K562 (cell line): ENCODE results near the gene RRAD. TPM values are rescaled to one million over a fixed set of nuclear protein-coding genes. Genes with fewer than 3 reads are reported as not detected.
"Not testable (repeated sequence)": the region's sequence is repeated elsewhere in the genome, so short reads cannot be mapped to it uniquely, and the experiment has no call there.

Experiments
- ATAC-seq: fragments of 200-7000 bp; cut with Tn5 transposase; 3 replicates; pipeline ENCODE4 v1.9.1; 2020; ENCODE audit warnings: moderate library complexity
- BruUV-seq: library from RNA; stranded (reverse); fragments of 400-500 nt; replicated peaks from 2 replicates; lab custom pipeline; 2021; lab: Mats Ljungman, UMichigan
- CTCF ChIA-PET: fragments of 300-600 bp; formaldehyde crosslinking; extraction: SDS; loops from one replicate; lab custom pipeline; 2021; ENCODE audit warnings: low intra/inter-chr PET ratio; lab: Yijun Ruan, JAX
- POLR2A ChIA-PET: fragments of 300-600, 350-650 bp; sonication (Branson Sonifier 250); formaldehyde crosslinking; extraction: SDS; loops from one replicate; lab custom pipeline; 2021; ENCODE audit warnings: antibody characterized with exemption, inconsistent platforms; lab: Yijun Ruan, JAX
- DNase-seq, 4 experiments: peaks; one replicate each; pipeline versions ENCODE4 v3.0.0 to v3.0.0-alpha.2; 2011 to 2018; ENCODE audit warnings: low spot score in 3 of 4, mixed read lengths in 3 of 4; ENCODE audit errors: extremely low read depth in 1 of 4
- FAIRE-seq: peaks from 2 replicates; lab custom pipeline; 2011; peaks lifted over from hg19 to GRCh38; lab: Jason Lieb, UNC
- H2AFZ ChIP-seq: 2 replicates; pipeline ENCODE4 v1.6.0; 2011; ENCODE audit warnings: low read depth, low read length, control low read depth, inconsistent platforms
- H3K27ac ChIP-seq: fragments of 200-600 bp; 3 replicates; pipeline ENCODE4 v1.8.0; 2011; ENCODE audit warnings: low read depth, mild to moderate bottlenecking, control low read depth, inconsistent platforms, low read length, moderate library complexity, mixed read lengths; ENCODE audit errors: extremely low read depth
- H3K27me3 ChIP-seq, 2 experiments: fragments of 300-600 bp in 1 of 2; 2 replicates in 1 of 2; 3 replicates in 1 of 2; pipeline versions ENCODE4 v1.6.0 to v1.8.0; 2011; ENCODE audit warnings: inconsistent platforms in 2 of 2, low read length in 2 of 2, mild to moderate bottlenecking in 1 of 2, mixed read lengths in 1 of 2, moderate library complexity in 1 of 2; ENCODE audit not compliant: control insufficient read depth in 2 of 2, insufficient read depth in 2 of 2
- H3K36me3 ChIP-seq: fragments of 300-600 bp; 3 replicates; pipeline ENCODE4 v1.8.0; 2011; ENCODE audit warnings: mild to moderate bottlenecking, low read length, inconsistent platforms; ENCODE audit not compliant: control insufficient read depth, insufficient read depth
- H3K4me1 ChIP-seq, 2 experiments: fragments of 200-600 bp in 1 of 2; replicated peaks in 1 of 2; 2 replicates in 1 of 2; 3 replicates in 1 of 2; pipeline versions ENCODE4 v1.5.1 to v1.8.0; 2011; ENCODE audit warnings: inconsistent platforms in 2 of 2, low read length in 2 of 2, mild to moderate bottlenecking in 1 of 2, mixed read lengths in 1 of 2, moderate library complexity in 1 of 2; ENCODE audit not compliant: control insufficient read depth in 2 of 2, insufficient read depth in 2 of 2
- H3K4me2 ChIP-seq: 2 replicates; pipeline ENCODE4 v1.6.1; 2011; ENCODE audit warnings: low read length, control low read depth, inconsistent platforms, mixed read lengths; ENCODE audit not compliant: insufficient read depth
- H3K4me3 ChIP-seq: fragments of 200-600 bp; sonication (generic), shearing (Covaris generic); 2 replicates; pipeline ENCODE4 v1.5.1; 2016; ENCODE audit warnings: control low read depth, inconsistent platforms
- H3K79me2 ChIP-seq: fragments of 200-600 bp; 3 replicates; pipeline ENCODE4 v1.8.0; 2011; ENCODE audit warnings: low read length, inconsistent platforms; ENCODE audit not compliant: control insufficient read depth, insufficient read depth
- H3K9ac ChIP-seq, 2 experiments: 2 replicates each; pipeline versions ENCODE4 v1.6.0 to v1.6.1; 2011; ENCODE audit warnings: low read depth in 2 of 2, low read length in 2 of 2, control low read depth in 1 of 2, inconsistent platforms in 1 of 2, mild to moderate bottlenecking in 1 of 2, mixed read lengths in 1 of 2; ENCODE audit not compliant: insufficient read depth in 1 of 2
- H3K9me1 ChIP-seq: one replicate; pipeline ENCODE4 v1.6.0; 2011; ENCODE audit warnings: inconsistent platforms, mild to moderate bottlenecking, low read length, moderate library complexity; ENCODE audit not compliant: control insufficient read depth, insufficient read depth
- H3K9me3 ChIP-seq: replicated peaks from 2 replicates; pipeline ENCODE4 v1.5.1; 2011; ENCODE audit warnings: low read depth, low read length, inconsistent platforms; ENCODE audit not compliant: control insufficient read depth, insufficient read depth
- H4K20me1 ChIP-seq: replicated peaks from 2 replicates; pipeline ENCODE4 v1.6.1; 2011; ENCODE audit warnings: low read length, inconsistent platforms, mixed read lengths; ENCODE audit not compliant: control insufficient read depth, insufficient read depth
- DNMT1 ChIP-seq: fragments of 450-650 bp; IDR thresholded peaks from 2 replicates; pipeline ENCODE4 v1.6.1; 2016; ENCODE audit warnings: antibody characterized with exemption, mild to moderate bottlenecking
- GATAD2A ChIP-seq: fragments of 450-650 bp; IDR thresholded peaks from 2 replicates; pipeline ENCODE4 v1.6.1; 2017
- HNRNPUL1 ChIP-seq: fragments of 200-400 bp; formaldehyde crosslinking; IDR thresholded peaks from 2 replicates; pipeline ENCODE4 v1.6.1; 2017; ENCODE audit warnings: low read length
- POLR2G ChIP-seq: fragments of 200-400 bp; formaldehyde crosslinking; IDR thresholded peaks from 2 replicates; pipeline ENCODE4 v1.6.1; 2017; ENCODE audit warnings: low read depth, mild to moderate bottlenecking, antibody characterized with exemption, low read length, moderate library complexity
- WGBS: fragments of 100-300 bp; shearing (Covaris generic); methylation state at CpG from one replicate; pipeline ENCODE4 v1.1.6; 2016; ENCODE audit warnings: low coverage, mixed read lengths; ENCODE audit not compliant: insufficient coverage; ENCODE audit errors: missing lambda C conversion rate; 5-methylcytosine and 5-hydroxymethylcytosine counted together
- in situ Hi-C: fragments of 300-500 bp; cut with MboI; formaldehyde crosslinking; loops from 4 replicates; pipeline ENCODE4 v1.15.0; 2018; ENCODE audit warnings: inconsistent platforms, mixed read lengths
- intact Hi-C: fragments of 100-400 bp; cut with micrococcal nuclease; formaldehyde crosslinking; loops from 2 replicates; pipeline ENCODE4 v1.14.2; 2022
- polyA plus RNA-seq, 8 experiments: library from polyadenylated mRNA; depleted of rRNA in 4 of 8; stranded (reverse) in 5 of 8; unstranded in 3 of 8; fragments of >200 nt; fragmentation: Nextera tagmentation in 2 of 8; fragmentation: Illumina TruSeq in 1 of 8; extraction: Ambion mirVana in 2 of 8; extraction: Trizol in 1 of 8; gene quantifications; 2 replicates each; pipeline versions ENCODE4 v1.2.1 to v1.2.3, GENCODE V29; 2011 to 2014; ENCODE audit warnings: inconsistent platforms in 1 of 8, missing spikeins in 1 of 8
- total RNA-seq, 7 experiments: library from RNA; depleted of rRNA in 6 of 7; stranded (reverse); fragments of >200 nt in 6 of 7; fragmentation: Illumina TruSeq in 2 of 7; extraction: Trizol in 2 of 7; gene quantifications; 2 replicates each; pipeline versions ENCODE4 v1.2.1 to v1.2.3, GENCODE V29; 2011 to 2021; ENCODE audit warnings: low replicate concordance in 1 of 7
- TF ChIP-seq, protein P1 (sequence below): IDR thresholded peaks from 2 replicates; pipeline ENCODE4 v1.6.1; 2016; ENCODE audit warnings: missing genetic modification characterization, missing compliant biosample characterization
- TF ChIP-seq, protein P2 (sequence below): conservative IDR thresholded peaks from 2 replicates; pipeline ENCODE4 v1.6.1; 2011; ENCODE audit warnings: low read depth, mild to moderate bottlenecking, low read length; ENCODE audit not compliant: control insufficient read depth

RRAD gene
- total and polyA plus RNA-seq, 9 of the 15 experiments (the other 6 are each of a cell fraction or from before 2014, with no cell fraction given) = 0.09 to 0.20 (median 0.13) TPM; not detected in 5

DNA sequence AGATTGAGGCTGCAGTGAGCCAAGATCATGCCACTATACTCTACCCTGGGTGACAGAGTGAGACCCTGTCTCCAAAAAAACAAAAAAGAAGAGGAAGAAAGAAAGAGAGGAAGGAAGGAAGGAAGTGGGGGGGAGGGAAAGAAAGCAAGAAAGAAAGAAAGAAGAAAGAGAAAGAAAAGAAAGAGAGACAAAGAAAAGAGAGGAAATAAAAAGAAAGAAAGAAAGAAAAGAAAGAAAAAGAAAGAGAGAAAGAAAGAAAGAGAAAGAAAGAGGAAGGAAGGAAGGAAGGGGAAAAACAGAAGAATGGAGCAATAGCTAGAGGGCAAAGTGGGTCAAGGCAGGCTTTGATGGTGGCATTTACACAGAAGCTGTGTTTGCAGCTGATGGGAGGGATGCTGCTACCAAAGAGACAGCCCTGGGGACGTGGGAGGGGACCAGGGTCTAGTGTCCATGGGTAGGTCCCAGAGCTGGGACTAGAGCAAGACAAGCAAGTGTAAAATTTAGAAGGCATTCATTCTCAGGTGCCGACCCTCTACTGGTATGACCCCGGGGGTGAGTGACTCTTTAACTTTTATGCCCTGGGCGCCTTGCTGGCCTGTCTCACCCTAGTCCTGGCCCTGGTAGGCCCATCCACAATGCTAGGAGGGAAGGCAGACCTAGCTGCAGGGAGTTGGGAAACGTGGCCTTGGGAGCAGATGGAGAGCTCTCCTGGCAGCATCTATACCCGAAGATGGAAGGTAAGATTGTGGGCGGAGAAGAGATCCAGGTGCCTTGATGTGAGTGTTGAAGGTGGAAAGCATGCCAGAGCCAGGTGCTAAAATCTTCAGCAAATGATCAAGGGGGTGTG is 33.7 kb upstream of the RRAD start:
- Histone ChIP-seq H3K27me3 (0 out of 5 replicates have a peak, but pooled peaks cover 0 to 1% of the 10 kb centered on the region in 2 experiments), H3K4me3 (no peak overlapping the region), H2AFZ (no peak overlapping the region), H3K9me3 (no peaks in the 10 kb centered on the region), H3K27ac (no peak overlapping the region), H3K79me2 (no peaks in the 10 kb centered on the region), H3K4me2 (no peak overlapping the region), H3K4me1 (peaks cover 0 to 7% of the 10 kb centered on the region in 2 experiments; a peak in 3 of 5 replicates), H3K9me1 (no peaks in the 10 kb centered on the region), H3K9ac (no peak overlapping the region), H4K20me1 (no peaks in the 10 kb centered on the region), H3K36me3 (no peaks in the 10 kb centered on the region)
- CTCF ChIA-PET = interaction anchor here (1.4 kb wide), 1 partner anchor 18 kb away, joined by 3 read pairs; no protein-coding TSS in a partner anchor
- no TSS peak for BruUV-seq
- intact Hi-C loops = loop anchor here (10.0 kb wide), 2 partner anchors 226 to 506 kb away; partner anchors contain the start of gene MATCAP1
- DNase-seq = no peak
- no peak for ATAC-seq
- TF ChIP-seq POLR2G (no peak), GATAD2A (no peak), HNRNPUL1 (no peak), DNMT1 (no peak)
- TF ChIP-seq, protein P1, sequence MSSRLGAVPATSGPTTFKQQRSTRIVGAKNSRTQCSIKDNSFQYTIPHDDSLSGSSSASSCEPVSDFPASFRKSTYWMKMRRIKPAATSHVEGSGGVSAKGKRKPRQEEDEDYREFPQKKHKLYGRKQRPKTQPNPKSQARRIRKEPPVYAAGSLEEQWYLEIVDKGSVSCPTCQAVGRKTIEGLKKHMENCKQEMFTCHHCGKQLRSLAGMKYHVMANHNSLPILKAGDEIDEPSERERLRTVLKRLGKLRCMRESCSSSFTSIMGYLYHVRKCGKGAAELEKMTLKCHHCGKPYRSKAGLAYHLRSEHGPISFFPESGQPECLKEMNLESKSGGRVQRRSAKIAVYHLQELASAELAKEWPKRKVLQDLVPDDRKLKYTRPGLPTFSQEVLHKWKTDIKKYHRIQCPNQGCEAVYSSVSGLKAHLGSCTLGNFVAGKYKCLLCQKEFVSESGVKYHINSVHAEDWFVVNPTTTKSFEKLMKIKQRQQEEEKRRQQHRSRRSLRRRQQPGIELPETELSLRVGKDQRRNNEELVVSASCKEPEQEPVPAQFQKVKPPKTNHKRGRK (tag) = peak; percentile 89
- TF ChIP-seq, protein P2, sequence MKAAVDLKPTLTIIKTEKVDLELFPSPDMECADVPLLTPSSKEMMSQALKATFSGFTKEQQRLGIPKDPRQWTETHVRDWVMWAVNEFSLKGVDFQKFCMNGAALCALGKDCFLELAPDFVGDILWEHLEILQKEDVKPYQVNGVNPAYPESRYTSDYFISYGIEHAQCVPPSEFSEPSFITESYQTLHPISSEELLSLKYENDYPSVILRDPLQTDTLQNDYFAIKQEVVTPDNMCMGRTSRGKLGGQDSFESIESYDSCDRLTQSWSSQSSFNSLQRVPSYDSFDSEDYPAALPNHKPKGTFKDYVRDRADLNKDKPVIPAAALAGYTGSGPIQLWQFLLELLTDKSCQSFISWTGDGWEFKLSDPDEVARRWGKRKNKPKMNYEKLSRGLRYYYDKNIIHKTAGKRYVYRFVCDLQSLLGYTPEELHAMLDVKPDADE = no peak
- POLR2A ChIA-PET = interaction anchor here (0.6 to 1.1 kb wide), 4 partner anchors 49 to 885 kb away, joined by 3 read pairs; no protein-coding TSS in a partner anchor
- WGBS = 8% methylated on average over 7 of the region's 7 CpGs
- in situ Hi-C loops = loop anchor here (25.0 kb wide), 2 partner anchors 203 to 453 kb away; partner anchors contain the start of genes B3GNT9, FBXL8, HSF4 and NOL3
- no peak for FAIRE-seq

DNA sequence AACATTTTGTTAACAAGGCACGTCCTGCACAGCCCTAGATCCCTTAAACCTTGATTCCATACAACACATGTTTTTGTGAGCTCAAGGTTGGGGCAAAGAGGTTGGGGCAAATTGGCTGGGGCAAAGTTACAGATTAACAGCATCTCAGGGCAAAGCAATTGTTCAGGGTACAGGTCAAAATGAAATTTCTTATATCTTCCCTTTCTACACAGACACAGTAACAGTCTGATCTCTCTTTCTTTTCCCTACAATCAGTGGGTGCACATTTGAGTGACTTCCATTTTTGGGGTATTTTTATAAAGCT is 30.8 kb upstream of the RRAD start:
- H3K9ac ChIP-seq, H2AFZ ChIP-seq, H3K4me2 ChIP-seq, BruUV-seq, CTCF ChIA-PET, H3K4me1 ChIP-seq, H3K4me3 ChIP-seq, DNase-seq, H4K20me1 ChIP-seq, H3K27ac ChIP-seq, H3K79me2 ChIP-seq, FAIRE-seq, H3K9me1 ChIP-seq, H3K9me3 ChIP-seq, H3K27me3 ChIP-seq, H3K36me3 ChIP-seq, ATAC-seq: not testable (repeated sequence)
- intact Hi-C loops = loop anchor here (10.0 kb wide), 2 partner anchors 229 to 509 kb away; partner anchors contain the start of gene MATCAP1
- POLR2A ChIA-PET = interaction anchor here (0.6 to 0.9 kb wide), 2 partner anchors 51 to 320 kb away, joined by 4 read pairs; no protein-coding TSS in a partner anchor
- WGBS = no CpG with 5 or more reads among the region's 1 CpG
- in situ Hi-C loops = loop anchor here (25.0 kb wide), 2 partner anchors 206 to 456 kb away; partner anchors contain the start of genes B3GNT9, FBXL8, HSF4 and NOL3
